Fibroblast of pulmonary artery (primary cell): ENCODE measurements around the gene CIAO3.
A peak's percentile ranks its signal among the peaks of the same experiment; 100 is the strongest.

Source experiments
- DNase-seq: peaks from one replicate; pipeline ENCODE4 v3.0.0-alpha.2; 2010; ENCODE audit warnings: low read depth
- H3K4me3 ChIP-seq: replicated peaks from 2 replicates; pipeline ENCODE4 v1.5.1; 2011; ENCODE audit warnings: low read depth, mild to moderate bottlenecking, control low read depth, low read length, moderate library complexity
- CTCF ChIP-seq: IDR thresholded peaks from 2 replicates; pipeline ENCODE4 v1.5.1; 2011; ENCODE audit warnings: mild to moderate bottlenecking, control low read depth, low read length, inconsistent platforms; ENCODE audit errors: missing control alignments

CIAO3 gene

GRCh38 chr16:710500-711075, 30.2 kb downstream of the CIAO3 start:
- no peak overlapping the region for H3K4me3 ChIP-seq
- TF ChIP-seq CTCF, result no peak

GRCh38 chr16:709566-710499, 31.0 kb downstream of the CIAO3 start:
- TF ChIP-seq CTCF, result no peak
- DNase-seq, result peak; percentile 85
- no peak overlapping the region for H3K4me3 ChIP-seq

More at GRCh38 chr16:710500-711075, 30.2 kb downstream of the CIAO3 start:
- DNase-seq, result no peak

- no peak for DNase-seq
- no peak for TF ChIP-seq CTCF
- no peak overlapping the region for H3K4me3 ChIP-seq
Observed at GRCh38 chr16:708959-709358, 31.8 kb downstream of the CIAO3 start.

- DNase-seq, result no peak
- H3K4me3 ChIP-seq, result no peak overlapping the region
- no peak for TF ChIP-seq CTCF
Observed at GRCh38 chr16:708019-708418, 32.8 kb downstream of the CIAO3 start.

GRCh38 chr16:707062-707538, 33.7 kb downstream of the CIAO3 start:
- no peak for TF ChIP-seq CTCF
- no peak for DNase-seq

GRCh38 chr16:706189-707061, 34.4 kb downstream of the CIAO3 start:
- TF ChIP-seq CTCF, result no peak
- no peak overlapping the region for H3K4me3 ChIP-seq
- DNase-seq, result no peak

More at GRCh38 chr16:707062-707538, 33.7 kb downstream of the CIAO3 start:
- no peak overlapping the region for H3K4me3 ChIP-seq
